ENCODE data around the gene ARL14EP. TPM values are rescaled to one million over a fixed set of nuclear protein-coding genes. Genes with fewer than 3 reads are reported as not detected.

Gene ARL14EP
- total RNA-seq, 4 donors from 2014 or later: 6.3 to 21.5 (median 15.1) TPM

- TF ChIP-seq POLR2A (IDR thresholded peaks at IDR 0.05): no peak
- no peak for TF ChIP-seq CTCF (IDR thresholded peaks at IDR 0.05)
- no peaks in the 10 kb centered on the region for H3K27me3 ChIP-seq
- no peak for DNase-seq
These were observed 6.7 kb upstream of the ARL14EP start for GRCh38 chr11:30316237-30316636.

GRCh38 chr11:30317030-30317429 is 5.9 kb upstream of the ARL14EP start:
- H3K27ac ChIP-seq: no peak overlapping the region
- TF ChIP-seq CTCF (IDR thresholded peaks at IDR 0.05) (no peak), POLR2A (IDR thresholded peaks at IDR 0.05) (no peak)
- no peaks in the 10 kb centered on the region for H3K27me3 ChIP-seq
- no peak overlapping the region for H3K4me3 ChIP-seq
- DNase-seq: no peak
- H3K4me1 ChIP-seq: no peaks in the 10 kb centered on the region
- no peaks in the 10 kb centered on the region for H3K9me3 ChIP-seq
- no peaks in the 10 kb centered on the region for H3K36me3 ChIP-seq

More at GRCh38 chr11:30316237-30316636, 6.7 kb upstream of the ARL14EP start:
- Histone ChIP-seq H3K4me1 (no peaks in the 10 kb centered on the region), H3K4me3 (no peak overlapping the region), H3K9me3 (no peaks in the 10 kb centered on the region), H3K36me3 (no peaks in the 10 kb centered on the region), H3K27ac (no peak overlapping the region)

- TF ChIP-seq POLR2A (IDR thresholded peaks at IDR 0.05) (no peak), CTCF (IDR thresholded peaks at IDR 0.05) (no peak)
- H3K9me3 ChIP-seq: no peaks in the 10 kb centered on the region
- DNase-seq: no peak
These were observed 1.6 kb upstream of the ARL14EP start for GRCh38 chr11:30321321-30321720.

GRCh38 chr11:30322191-30322590 is 713 bp upstream of the ARL14EP start:
- H3K4me3 ChIP-seq: peak overlapping the region in 2 of 4 donors; percentile 74 to 79
- no peaks in the 10 kb centered on the region for H3K36me3 ChIP-seq
- no peak overlapping the region for H3K27ac ChIP-seq
- DNase-seq: no peak
- H3K27me3 ChIP-seq: no peaks in the 10 kb centered on the region
- no peak for TF ChIP-seq POLR2A (IDR thresholded peaks at IDR 0.05)
- TF ChIP-seq CTCF (IDR thresholded peaks at IDR 0.05): no peak
- peaks cover 0 to 20% (median 5%) of the 10 kb centered on the region in 4 donors for H3K4me1 ChIP-seq
- no peaks in the 10 kb centered on the region for H3K9me3 ChIP-seq

More at GRCh38 chr11:30321321-30321720, 1.6 kb upstream of the ARL14EP start:
- H3K27ac ChIP-seq: no peak overlapping the region
- no peaks in the 10 kb centered on the region for H3K27me3 ChIP-seq
- no peaks in the 10 kb centered on the region for H3K36me3 ChIP-seq
- H3K4me1 ChIP-seq: peaks cover 0 to 16% (median 5%) of the 10 kb centered on the region in 4 donors
- H3K4me3 ChIP-seq: no peak overlapping the region

GRCh38 chr11:30326114-30326778 is 3.3 kb downstream of the ARL14EP start:
- Histone ChIP-seq H3K9me3 (no peaks in the 10 kb centered on the region), H3K27me3 (no peaks in the 10 kb centered on the region), H3K36me3 (peaks cover 0 to 5% (median 0%) of the 10 kb centered on the region in 3 donors), H3K27ac (peak overlapping the region in 2 of 4 donors; percentile 3 to 6), H3K4me1 (peaks cover 0 to 20% (median 5%) of the 10 kb centered on the region in 4 donors), H3K4me3 (no peak overlapping the region)
- no peak for DNase-seq
- TF ChIP-seq POLR2A (IDR thresholded peaks at IDR 0.05): no peak
- TF ChIP-seq CTCF (IDR thresholded peaks at IDR 0.05): no peak
